GM19438 (cell line): ENCODE data around the gene TMEM106B.
"Not testable (repeated sequence)": the region's sequence is repeated elsewhere in the genome, so short reads cannot be mapped to it uniquely, and the experiment has no call there.

Experiments used
- ATAC-seq: cut with Tn5 transposase; IDR thresholded peaks from one replicate; pipeline ENCODE4 v1.9.1; 2021; ENCODE audit warnings: low read depth; ENCODE audit not compliant: unreplicated experiment

TMEM106B gene

DNA sequence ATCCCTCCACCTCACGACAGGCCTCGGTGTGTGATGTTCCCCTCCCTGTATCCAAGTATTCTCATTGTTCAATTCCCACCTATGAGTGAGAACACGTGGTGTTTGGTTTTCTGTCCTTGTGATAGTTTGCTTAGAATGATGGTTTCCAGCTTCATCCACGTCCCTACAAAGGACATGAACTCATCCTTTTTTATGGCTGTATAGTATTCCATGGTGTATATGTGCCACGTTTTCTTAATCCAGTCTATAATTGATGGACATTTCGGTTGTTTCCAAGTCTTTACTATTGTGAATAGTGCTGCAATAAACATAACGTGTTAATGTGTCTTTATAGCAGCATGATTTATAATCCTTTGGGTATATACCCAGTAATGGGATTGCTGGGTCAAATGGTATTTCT lies 13.9 kb downstream of the TMEM106B start:
- not testable (repeated sequence) for ATAC-seq

DNA sequence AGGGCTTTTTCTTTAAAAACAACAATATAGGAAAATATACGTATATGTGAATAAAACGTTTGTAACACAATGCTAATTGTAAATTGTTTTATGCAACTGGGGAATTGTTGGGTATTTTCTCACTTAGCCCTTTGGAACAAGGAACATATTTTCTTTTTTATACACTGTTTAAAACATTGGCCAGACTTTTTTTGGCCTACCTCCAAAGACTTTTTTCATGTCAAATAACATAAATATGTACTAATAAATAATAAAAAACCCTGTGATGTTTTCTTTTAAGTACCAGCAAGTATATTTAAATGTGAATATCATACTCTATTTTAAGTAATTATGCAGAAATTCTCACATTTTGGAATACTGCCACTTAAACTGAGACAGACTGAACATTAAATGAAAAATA lies 15.7 kb downstream of the TMEM106B start:
- no peak for ATAC-seq

DNA sequence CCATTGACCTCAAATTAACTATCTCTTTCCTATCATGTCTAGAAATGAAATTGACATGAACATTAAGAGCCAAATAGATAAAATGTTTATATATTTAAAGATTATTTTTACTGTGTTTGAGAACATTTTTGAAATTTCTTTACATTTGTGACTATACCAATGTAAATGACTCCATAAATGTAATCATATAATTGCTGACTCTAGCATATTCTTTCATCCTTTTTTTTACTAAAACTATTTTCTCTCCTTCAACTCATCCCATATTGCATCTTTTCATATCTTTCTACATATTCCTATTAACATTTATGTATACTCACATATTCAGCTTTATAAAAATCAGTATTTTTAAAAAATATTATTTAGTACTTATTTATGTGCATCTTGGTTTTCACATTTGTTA lies 16.9 kb downstream of the TMEM106B start:
- ATAC-seq = no peak

DNA sequence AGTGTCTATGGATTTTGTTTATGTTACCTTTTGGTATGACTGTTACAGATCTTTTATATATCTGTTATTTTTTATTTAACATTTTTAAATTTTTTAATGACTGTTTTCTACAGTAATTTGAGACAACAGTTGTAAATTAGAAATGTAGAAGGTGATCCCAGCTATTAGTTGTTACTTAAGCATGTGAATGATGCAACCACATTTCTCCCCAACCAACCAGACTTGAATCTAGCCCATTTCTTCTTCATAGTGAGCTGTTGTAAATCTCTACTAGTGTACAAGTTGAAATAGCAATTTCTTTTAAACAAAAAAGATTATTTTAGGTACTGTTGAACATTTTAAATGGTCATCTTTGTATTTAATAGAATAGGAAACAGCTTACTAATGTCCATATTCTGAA lies 18.0 kb downstream of the TMEM106B start:
- ATAC-seq = no peak

DNA sequence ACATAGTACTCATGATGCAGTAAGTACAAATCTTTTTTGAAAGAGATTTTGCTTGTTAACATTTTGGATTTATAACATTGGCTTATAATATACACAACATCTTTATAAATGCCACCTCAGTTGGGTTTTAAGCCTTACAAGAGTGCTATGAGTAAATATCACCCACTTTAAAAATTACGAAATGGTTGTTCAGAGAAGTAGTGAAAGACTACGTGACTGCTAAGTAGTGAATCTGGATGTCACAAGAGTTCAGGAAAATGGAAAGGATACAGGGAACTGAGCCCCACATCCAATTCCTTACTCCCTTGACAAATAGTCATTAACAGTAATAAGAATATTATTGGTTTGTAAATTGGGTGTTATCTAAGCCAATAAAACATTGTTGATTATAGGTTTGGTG lies 20.0 kb downstream of the TMEM106B start:
- no peak for ATAC-seq

DNA sequence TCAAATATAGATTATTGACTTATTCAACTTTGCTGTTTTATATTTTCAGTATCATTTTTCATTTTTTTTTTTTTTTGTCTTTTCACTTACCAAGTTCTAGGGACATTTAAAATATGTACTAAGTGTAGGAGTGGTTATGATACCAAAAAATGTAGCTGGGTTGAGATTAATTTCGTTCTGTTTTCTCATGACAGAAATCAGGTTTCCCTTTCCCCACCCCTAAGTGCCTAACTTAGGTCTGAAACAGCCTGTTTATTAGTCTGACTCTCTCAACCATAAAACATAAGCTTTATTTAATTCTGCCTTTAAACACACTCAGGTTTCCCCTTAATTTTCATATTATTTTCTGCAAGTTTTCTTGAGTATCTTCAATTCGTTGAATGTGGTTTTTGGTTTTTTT lies 22.1 kb downstream of the TMEM106B start:
- no peak for ATAC-seq

DNA sequence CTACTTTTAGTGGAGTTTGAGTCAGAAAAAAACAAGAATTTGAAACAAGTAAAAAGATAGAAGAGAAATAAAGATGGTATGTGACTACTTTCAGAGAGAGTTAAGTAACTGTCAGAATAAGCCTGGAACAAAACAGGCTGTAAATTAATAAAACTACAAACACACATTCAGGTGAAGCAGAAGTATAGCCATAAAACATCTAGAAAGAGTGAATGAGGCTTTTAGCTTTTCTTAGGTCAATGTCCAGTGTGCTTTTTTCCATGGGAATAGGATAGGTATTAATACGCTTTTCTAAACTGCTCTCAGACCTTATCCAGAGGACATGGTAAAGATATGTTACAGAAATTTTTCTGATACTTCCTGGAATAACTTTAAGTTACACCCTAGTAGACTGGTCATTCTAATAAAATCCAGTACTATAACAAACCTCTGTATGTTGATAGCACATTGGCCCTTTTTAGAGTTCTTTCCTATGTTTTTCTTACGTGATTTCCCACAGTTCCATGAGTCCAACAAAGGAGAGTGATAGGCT lies 23.3 kb downstream of the TMEM106B start:
- no peak for ATAC-seq

DNA sequence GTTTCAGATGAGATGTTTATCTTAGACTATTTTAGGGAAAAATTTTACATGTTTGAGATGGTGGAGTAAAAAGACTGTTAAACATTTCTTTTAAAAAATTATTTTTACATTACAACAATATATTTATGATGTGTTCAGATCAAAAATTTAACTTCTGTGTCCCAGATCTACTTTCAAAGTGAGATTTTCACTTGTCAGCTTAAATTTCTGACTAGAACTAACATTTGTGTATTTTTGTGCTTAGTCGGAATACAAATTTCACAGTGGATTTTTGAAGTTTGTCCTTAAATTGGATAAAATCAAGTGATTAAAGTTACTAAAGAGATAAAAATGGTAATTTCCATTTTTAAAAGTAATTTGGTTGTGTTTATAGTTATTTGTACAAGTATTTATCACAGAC lies 24.9 kb downstream of the TMEM106B start:
- no peak for ATAC-seq

DNA sequence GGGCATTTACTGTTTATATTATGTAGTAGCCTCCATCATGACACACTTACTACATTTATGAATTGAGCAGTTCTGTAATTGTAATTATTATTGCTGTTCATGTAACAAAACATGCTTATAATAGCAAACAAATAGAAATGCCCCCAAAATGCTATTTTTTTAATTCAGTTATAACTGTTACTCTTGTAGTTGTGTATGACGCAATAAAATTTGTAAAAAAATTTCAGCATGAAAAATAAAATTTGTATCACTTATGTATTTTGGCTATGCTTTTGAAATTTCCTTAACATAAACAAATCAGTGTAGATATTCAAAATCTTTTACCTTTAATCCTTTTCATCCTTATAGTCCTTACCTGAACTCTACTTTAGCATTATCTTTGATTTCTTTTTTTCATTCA lies 25.9 kb downstream of the TMEM106B start:
- no peak for ATAC-seq

DNA sequence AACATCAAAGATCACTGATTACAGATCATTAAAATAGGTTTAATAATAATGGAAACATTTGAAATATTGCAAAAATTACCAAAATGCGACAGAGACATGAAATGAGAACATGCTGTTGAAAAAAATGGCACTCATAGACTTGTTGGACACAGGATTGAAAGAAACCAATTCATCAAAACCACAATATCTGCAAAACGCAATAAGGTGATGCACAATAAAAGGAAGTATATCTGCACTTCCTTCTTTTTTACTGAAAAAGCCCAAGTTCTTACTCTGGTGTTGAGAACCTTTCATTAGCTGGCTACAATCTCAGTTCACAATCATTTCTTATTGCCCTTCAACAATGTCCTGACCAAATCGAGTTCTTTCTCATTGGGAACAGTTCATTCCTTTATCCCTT lies 28.7 kb downstream of the TMEM106B start:
- ATAC-seq = no peak

DNA sequence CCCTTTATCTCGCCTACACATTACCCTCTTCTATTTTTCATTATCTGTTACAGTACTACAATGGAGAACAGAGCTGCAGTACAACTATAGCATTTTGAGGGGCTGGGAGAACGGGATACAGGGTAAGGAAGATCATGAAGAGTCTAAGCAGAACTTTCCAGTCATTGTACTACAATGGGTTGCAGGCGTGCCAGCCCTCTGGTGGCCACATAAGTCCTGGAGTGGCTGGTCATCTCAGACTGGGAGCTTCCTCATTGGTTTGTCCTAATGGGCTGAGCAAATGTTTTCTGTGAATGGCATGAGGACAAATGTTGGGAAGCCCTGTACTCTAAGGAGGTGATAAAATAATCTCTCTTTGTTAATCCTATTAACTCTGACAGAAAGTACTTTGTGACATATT lies 33.0 kb downstream of the TMEM106B start:
- ATAC-seq = no peak

DNA sequence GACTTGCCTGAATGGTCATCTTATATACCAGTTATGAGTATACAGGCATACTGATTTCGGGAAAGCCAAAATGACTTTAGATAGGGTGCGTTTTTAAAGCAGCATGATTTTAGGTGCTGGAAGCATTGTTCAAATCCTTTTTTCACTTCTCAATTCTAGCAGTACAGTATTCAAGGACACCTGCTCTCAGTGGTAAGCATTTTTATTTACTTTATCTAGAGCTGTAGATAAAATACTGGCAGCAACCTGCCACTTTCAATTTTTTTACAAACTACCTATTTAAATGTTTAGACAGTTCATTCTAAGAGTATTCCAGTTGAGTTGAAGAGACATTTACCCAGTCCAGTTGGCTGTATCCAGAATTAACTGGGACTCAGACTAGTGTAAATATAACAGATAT lies 33.6 kb downstream of the TMEM106B start:
- ATAC-seq = no peak

DNA sequence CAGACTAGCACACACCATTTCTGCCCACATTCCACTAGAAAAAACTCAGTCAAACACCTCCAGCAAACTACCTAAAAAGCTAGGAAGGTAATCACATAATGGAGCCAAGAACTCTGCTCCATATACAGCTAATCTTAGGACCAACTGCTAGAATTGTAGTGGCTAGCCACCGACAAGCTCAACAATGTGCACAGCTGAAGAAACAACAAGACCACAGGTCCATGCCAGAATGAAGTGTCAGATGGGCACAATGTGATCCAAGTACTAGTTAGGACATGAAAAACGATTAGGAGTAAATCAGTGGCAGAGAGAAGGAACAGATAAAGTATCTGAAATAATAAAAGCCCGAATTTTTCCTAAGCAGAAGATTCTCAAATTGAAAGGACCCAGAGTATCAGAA lies 38.6 kb downstream of the TMEM106B start:
- ATAC-seq = no peak

DNA sequence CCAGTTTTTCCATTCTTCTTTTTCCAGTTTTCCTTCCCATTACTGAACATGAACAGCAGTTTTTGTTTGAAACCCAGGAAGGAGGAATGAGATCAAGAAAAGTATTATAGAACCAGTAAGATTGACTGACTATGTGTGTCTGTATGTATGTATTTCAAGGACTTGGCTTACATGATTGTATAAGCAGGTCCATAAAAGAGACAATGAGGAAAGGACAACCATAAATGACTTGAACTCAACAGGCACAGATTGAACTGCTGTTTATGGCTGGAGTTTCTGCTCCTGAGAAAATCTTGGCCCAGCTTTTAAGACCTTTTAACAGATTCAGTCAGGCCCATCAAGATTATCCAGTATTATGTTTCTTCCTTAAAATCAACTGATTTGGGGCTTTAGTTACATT lies 39.1 kb downstream of the TMEM106B start:
- ATAC-seq = no peak

DNA sequence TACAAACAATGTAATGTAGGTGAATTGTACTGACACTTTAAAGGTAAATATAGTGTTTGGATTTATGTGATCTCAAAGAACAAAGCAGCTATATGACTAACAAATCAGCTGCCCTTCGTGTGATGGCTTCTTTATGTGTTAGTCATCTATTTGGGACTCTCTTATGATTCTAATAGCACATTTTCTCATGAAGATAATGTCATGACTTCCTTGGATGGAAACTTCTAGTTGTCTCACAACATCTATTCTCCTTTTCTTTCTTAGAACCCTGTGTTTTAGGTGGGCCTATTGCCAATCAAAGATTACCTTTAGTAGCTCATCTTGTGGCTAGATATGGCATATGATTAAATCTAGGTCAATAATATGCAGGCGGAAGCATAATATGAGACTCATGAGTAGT lies 45.0 kb downstream of the TMEM106B start:
- no peak for ATAC-seq

DNA sequence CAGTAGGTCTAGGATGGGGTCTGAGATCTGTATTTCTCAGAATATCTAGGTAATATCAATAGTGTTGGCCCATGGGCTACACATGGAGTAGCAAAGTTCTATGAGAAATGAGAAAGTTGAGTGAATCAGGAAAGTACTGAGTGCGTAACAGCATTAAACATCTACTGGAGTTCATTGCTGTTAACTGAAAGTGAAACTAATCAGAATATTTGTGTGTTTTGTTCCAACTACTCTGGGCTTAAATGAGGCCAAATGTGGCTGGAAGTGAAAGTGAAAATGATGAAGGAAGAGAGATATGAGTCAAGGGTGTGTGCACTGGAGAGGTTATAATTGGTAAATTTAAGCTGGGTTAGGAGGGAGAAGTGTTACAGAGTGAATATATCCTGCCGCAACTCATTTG lies 46.5 kb downstream of the TMEM106B start:
- ATAC-seq = peak; percentile 100

DNA sequence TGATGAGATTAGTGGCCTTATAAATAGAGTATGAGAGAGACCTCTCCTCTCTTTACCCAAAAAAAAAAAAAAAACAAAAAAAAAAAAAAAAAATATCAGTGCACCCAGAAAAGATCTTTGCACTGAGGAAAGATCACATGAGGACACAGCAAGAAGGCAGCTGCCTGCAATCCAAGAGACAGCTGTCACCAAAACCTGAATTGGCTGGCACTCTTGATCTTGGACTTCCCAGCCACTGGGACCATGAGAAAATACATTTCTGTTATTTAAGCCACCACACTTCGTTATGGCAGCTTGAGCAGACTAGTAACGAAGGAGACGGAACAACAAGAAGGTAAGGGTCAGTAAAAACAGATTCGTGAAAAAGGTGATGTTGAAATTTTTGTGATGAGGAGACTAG lies 47.0 kb downstream of the TMEM106B start:
- no peak for ATAC-seq

DNA sequence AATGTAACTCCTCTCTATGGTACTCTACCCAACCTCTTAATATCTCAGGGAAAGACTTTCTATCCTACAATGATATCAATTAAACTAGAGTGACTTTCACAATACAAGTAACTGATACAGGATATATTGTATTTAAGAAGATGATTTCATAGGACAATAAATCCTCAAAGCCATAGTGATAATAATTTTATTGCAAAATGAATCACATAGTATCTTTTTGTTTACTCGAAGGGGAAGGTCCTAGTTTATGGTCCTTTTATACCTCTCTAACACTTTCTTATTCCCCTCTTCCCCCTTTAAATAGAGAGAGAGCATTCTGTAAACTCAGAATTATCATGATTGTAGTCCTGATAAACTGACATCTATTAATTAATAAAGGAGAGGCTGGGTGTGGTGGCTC lies 56.4 kb downstream of the TMEM106B start:
- no peak for ATAC-seq

DNA sequence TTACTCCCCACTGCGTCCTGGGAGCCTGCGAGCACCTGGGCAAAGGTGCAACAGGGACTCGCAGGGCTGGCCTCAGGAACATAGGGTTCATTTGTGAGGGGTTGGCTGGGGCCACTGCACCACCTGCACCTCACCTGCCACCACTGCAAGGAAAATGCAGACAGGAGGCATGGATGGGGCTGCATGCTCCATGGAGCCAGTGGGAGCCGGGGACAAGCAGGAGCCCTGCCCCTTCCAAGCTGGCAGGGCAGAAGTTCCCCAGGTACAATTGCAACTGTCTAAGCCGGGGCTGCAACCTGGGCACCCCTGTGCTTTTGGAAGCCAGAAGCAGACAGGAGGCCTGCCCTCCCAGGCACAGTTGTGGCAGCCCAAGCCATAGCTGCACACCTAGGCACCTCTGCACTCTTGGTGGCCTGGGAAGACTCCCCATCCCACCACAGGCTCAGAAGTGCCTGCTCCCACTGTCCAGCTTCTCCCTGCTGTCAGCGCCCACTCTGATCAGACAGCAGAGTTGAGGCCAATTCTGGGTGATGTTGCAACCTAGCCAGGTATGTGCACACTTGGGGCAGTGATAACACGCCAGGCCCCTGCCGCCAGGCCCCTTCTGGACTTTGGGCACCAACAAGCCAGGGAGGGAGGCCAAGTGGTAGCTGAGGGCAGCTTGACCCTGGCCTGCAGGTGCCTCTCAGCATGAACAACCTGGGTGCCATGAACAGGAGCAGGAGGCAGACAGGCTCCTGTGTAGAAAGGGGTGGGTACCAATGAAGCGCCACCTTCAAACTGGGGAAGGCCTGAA lies 58.2 kb downstream of the TMEM106B start:
- no peak for ATAC-seq

DNA sequence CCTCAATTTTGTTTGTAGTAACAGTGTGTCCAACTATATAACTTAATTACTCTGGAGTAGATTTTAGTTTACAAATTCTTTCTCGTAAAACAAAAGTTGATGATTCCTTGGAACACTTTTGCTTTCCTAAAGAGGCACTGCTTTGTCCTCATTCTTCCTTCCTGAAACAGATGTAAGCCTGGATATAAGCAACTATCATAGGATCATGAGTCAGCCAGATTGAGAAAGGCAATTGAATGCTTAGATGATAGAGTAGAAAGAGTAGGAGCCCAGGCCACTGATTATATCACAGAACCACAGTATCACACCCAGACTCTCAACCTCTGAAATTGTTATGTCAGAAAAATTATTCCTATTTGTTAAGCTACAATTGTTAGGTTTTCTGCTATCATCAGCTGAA lies 69.9 kb downstream of the TMEM106B start:
- no peak for ATAC-seq

DNA sequence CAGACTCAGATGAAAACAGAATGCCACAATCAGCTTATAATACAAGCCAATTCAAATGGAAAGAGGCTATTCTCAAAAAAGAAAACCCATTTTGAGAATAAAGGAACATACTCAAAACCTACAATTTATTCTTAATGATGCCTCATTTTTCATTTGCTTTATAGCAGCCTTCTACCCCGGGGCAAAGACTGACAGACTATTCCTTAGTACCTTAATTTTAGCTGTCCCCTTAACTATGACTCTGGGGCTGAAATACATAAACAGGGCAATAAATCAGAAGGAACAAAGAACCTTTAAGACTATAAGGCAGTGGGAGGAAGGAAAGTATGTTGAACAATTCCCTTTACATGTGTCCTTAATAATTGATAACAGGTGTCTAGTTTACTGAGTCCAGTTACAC lies 76.8 kb downstream of the TMEM106B start:
- ATAC-seq = no peak

DNA sequence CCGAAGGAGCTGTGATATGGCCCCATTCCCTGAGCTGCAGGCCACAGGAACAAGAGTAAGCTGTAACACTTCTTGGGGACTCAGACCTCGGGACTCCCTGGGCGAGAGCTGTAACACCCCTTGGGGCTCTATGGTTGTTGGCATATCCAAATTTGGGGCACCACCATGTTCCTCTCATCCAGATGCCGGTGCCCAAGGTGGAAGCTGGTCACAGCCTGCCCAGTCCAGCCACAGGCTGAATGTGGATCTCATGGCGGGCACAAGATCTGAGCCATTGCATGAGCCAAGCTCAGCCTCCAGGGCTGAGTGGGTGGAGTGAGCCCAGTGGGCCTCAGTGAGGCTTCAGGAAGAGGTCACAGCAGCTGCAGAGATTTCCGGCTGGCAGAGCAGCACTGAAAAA lies 78.9 kb downstream of the TMEM106B start:
- ATAC-seq = no peak

DNA sequence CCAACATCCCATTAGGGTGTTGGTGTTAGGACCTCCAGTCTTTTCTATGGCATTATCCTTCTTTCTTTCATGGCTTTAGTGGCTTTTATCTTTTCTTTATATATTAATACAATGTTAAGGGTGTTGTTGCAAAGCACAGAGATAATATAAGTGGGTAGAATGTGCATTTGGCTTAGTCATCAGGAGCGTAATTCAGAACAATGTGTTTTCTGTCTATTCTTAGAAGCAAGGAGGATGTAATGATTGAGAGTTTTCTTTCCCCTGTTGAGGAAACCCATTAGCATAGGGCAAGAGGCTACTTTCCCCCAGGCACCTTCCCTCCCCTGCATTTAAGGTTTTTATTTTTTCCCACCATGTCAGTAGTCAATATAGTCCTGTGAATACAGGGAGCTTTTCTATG lies 79.7 kb downstream of the TMEM106B start:
- ATAC-seq = no peak
